AG04449 (cell line): ENCODE results near the gene HMSD.

ENCODE experiments used
- CTCF ChIA-PET: fragments of 350-600 bp; formaldehyde crosslinking; extraction: SDS; loops from one replicate; lab custom pipeline; 2021; ENCODE audit warnings: antibody characterized with exemption; lab: Yijun Ruan, JAX
- POLR2A ChIA-PET: fragments of 400-600, 350-600 bp; formaldehyde crosslinking; extraction: SDS; loops from one replicate; lab custom pipeline; 2020; ENCODE audit warnings: antibody characterized with exemption, inconsistent platforms; lab: Yijun Ruan, JAX
- DNase-seq: peaks from one replicate; pipeline ENCODE4 v3.0.0-alpha.2; 2010; ENCODE audit warnings: low read depth, low spot score
- H3K4me3 ChIP-seq: 2 replicates; pipeline ENCODE4 v1.5.1; 2011; ENCODE audit warnings: low read depth, mild to moderate bottlenecking, control low read depth, low read length
- TF ChIP-seq, protein P1 (sequence below): IDR thresholded peaks from one replicate; pipeline ENCODE4 v1.5.1; 2011; ENCODE audit warnings: mild to moderate bottlenecking, moderate library complexity, low read length, control low read depth, inconsistent platforms; ENCODE audit not compliant: insufficient read depth; ENCODE audit errors: missing control alignments

HMSD gene

GRCh38 chr18:63951302-63951705 is 2.2 kb downstream of the HMSD start:
- ChIA-PET POLR2A (interaction anchor here (0.9 kb wide), 1 partner anchor 19 kb away, joined by 4 read pairs; no protein-coding TSS in a partner anchor), CTCF (interaction anchor here (0.6 to 1.7 kb wide), 8 partner anchors 9 to 42 kb away, joined by 3 to 6 read pairs (median 4); no protein-coding TSS in a partner anchor)
- TF ChIP-seq, protein P1, sequence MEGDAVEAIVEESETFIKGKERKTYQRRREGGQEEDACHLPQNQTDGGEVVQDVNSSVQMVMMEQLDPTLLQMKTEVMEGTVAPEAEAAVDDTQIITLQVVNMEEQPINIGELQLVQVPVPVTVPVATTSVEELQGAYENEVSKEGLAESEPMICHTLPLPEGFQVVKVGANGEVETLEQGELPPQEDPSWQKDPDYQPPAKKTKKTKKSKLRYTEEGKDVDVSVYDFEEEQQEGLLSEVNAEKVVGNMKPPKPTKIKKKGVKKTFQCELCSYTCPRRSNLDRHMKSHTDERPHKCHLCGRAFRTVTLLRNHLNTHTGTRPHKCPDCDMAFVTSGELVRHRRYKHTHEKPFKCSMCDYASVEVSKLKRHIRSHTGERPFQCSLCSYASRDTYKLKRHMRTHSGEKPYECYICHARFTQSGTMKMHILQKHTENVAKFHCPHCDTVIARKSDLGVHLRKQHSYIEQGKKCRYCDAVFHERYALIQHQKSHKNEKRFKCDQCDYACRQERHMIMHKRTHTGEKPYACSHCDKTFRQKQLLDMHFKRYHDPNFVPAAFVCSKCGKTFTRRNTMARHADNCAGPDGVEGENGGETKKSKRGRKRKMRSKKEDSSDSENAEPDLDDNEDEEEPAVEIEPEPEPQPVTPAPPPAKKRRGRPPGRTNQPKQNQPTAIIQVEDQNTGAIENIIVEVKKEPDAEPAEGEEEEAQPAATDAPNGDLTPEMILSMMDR, result no peak
- no peak overlapping the region for H3K4me3 ChIP-seq
- DNase-seq, result no peak

GRCh38 chr18:63953811-63954210 is 4.7 kb downstream of the HMSD start:
- DNase-seq, result no peak
- POLR2A ChIA-PET, result no interaction called here
- CTCF ChIA-PET, result interaction anchor here (1.7 to 4.0 kb wide), 4 partner anchors 10 to 41 kb away, joined by 8 to 55 read pairs (median 10); no protein-coding TSS in a partner anchor
- H3K4me3 ChIP-seq, result no peak overlapping the region
- TF ChIP-seq, protein P1, result no peak

DNA sequence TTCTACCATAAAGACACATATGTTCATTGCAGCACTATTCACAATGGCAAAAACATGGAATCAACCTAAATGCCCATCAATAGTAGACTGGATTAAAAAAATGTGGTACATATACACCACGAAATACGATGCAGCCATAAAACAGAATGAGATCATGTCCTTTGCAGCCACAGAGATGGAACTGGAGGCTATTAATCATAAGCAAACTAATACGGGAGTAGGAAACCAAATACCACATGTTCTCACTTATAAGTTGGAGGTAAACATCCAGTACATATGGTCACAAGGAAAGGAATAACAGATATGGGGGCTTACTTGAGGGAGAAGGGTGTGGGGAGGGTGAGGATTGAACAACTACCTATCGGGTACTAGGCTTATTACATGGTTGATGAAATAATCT is 7.7 kb downstream of the HMSD start:
- no peak for DNase-seq
- ChIA-PET CTCF (interaction anchor here (2.9 kb wide), 1 partner anchor 38 kb away, joined by 12 read pairs; no protein-coding TSS in a partner anchor), POLR2A (no interaction called here)
- H3K4me3 ChIP-seq, result no peak overlapping the region
- TF ChIP-seq, protein P1, result no peak

- POLR2A ChIA-PET, result no interaction called here
- H3K4me3 ChIP-seq, result no peak overlapping the region
- CTCF ChIA-PET, result interaction anchor here (1.0 to 3.9 kb wide), 6 partner anchors 9 to 34 kb away, joined by 3 to 23 read pairs (median 4); partner anchors contain the start of gene HMSD
- TF ChIP-seq, protein P1, result no peak
- no peak for DNase-seq
These were observed 11.8 kb downstream of the HMSD start for GRCh38 chr18:63960891-63961290.

- DNase-seq, result no peak
- CTCF ChIA-PET, result interaction anchor here (1.0 to 8.0 kb wide), 9 partner anchors 8 to 34 kb away, joined by 3 to 129 read pairs (median 17); partner anchors contain the start of gene HMSD
- H3K4me3 ChIP-seq, result no peak overlapping the region
- TF ChIP-seq, protein P1, result no peak
- POLR2A ChIA-PET, result no interaction called here
These were observed 12.4 kb downstream of the HMSD start for GRCh38 chr18:63961435-63961980.

- POLR2A ChIA-PET, result interaction anchor here (0.7 to 1.3 kb wide), 2 partner anchors 8 to 32 kb away, joined by 3 read pairs; no protein-coding TSS in a partner anchor
- CTCF ChIA-PET, result interaction anchor here (0.7 to 8.0 kb wide), 11 partner anchors 8 to 47 kb away, joined by 3 to 129 read pairs (median 11); partner anchors contain the start of gene HMSD
These were observed 13.0 kb downstream of the HMSD start for GRCh38 chr18:63962137-63962536.

More at GRCh38 chr18:63962137-63962536, 13.0 kb downstream of the HMSD start:
- H3K4me3 ChIP-seq, result no peak overlapping the region
- no peak for DNase-seq
- TF ChIP-seq, protein P1, result no peak
